Thoracic aorta (tissue), 2 donors: ENCODE measurements around the gene ACAA2. TPM values are rescaled to one million over a fixed set of nuclear protein-coding genes. Genes with fewer than 3 reads are reported as not detected.

Experiments used
- ATAC-seq: fragments of 150-250 bp; one replicate; pipeline ENCODE4 v1.8.0; 2017; ENCODE audit warnings: low read depth; ENCODE audit not compliant: insufficient number of reproducible peaks, low FRiP score
- DNase-seq: peaks from one replicate; pipeline ENCODE4 v3.0.0-alpha.2; 2020; ENCODE audit warnings: low spot score
- H3K27ac ChIP-seq, 2 donors: fragments of 200-600 bp; sonication (generic); 1 replicate in 1 of 2; 2 replicates in 1 of 2; pipeline ENCODE4 v1.5.1; 2016; ENCODE audit warnings: mild to moderate bottlenecking in 2 of 2, moderate library complexity in 2 of 2
- H3K27me3 ChIP-seq: fragments of 200-600 bp; sonication (generic); replicated peaks from 2 replicates; pipeline ENCODE4 v1.6.0; 2016; ENCODE audit warnings: mild to moderate bottlenecking; ENCODE audit not compliant: insufficient read depth
- H3K36me3 ChIP-seq: fragments of 200-600 bp; sonication (generic); one replicate; pipeline ENCODE4 v1.5.1; 2016
- H3K4me1 ChIP-seq, 2 donors: fragments of 200-600 bp; sonication (generic); 1 replicate in 1 of 2; 2 replicates in 1 of 2; pipeline versions ENCODE4 v1.5.1 to v1.6.0; 2016; ENCODE audit warnings: low read depth in 2 of 2, mild to moderate bottlenecking in 1 of 2; ENCODE audit not compliant: control insufficient read depth in 1 of 2
- H3K4me3 ChIP-seq: fragments of 200-600 bp; sonication (generic); 2 replicates; pipeline ENCODE4 v1.5.1; 2016; ENCODE audit warnings: mild to moderate bottlenecking
- H3K9me3 ChIP-seq: fragments of 200-600 bp; sonication (generic); 2 replicates; pipeline ENCODE4 v1.5.1; 2016
- CTCF ChIP-seq: fragments of 200-600 bp; sonication (generic); IDR thresholded peaks from one replicate; pipeline ENCODE4 v1.5.1; 2019; ENCODE audit warnings: antibody characterized with exemption
- total RNA-seq, 2 donors: library from RNA; depleted of rRNA; stranded (reverse); fragments of >200 nt; gene quantifications; one replicate each; pipeline versions ENCODE4 v1.1.0 to v1.2.3, GENCODE V29; 2016

The ACAA2 gene
- total RNA-seq, 2 donors from 2014 or later, result 20.3 to 26.5 TPM

- DNase-seq (no peak), ATAC-seq (no peak)
- Histone ChIP-seq H3K36me3 (no peaks in the 10 kb centered on the region), H3K4me3 (no peak overlapping the region), H3K27me3 (no peaks in the 10 kb centered on the region), H3K9me3 (no peaks in the 10 kb centered on the region), H3K27ac (no peak overlapping the region), H3K4me1 (no peaks in the 10 kb centered on the region)
- TF ChIP-seq CTCF, result no peak
Measured at GRCh38 chr18:49756671-49757362, 56.5 kb downstream of the ACAA2 start.

GRCh38 chr18:49756135-49756534 is 57.2 kb downstream of the ACAA2 start:
- Histone ChIP-seq H3K4me3 (no peak overlapping the region), H3K27ac (no peak overlapping the region), H3K4me1 (no peaks in the 10 kb centered on the region), H3K36me3 (no peaks in the 10 kb centered on the region), H3K9me3 (no peaks in the 10 kb centered on the region), H3K27me3 (no peaks in the 10 kb centered on the region)
- DNase-seq (no peak), ATAC-seq (no peak)
- TF ChIP-seq CTCF, result no peak

- Histone ChIP-seq H3K36me3 (no peaks in the 10 kb centered on the region), H3K9me3 (no peaks in the 10 kb centered on the region), H3K27me3 (no peaks in the 10 kb centered on the region), H3K27ac (no peak overlapping the region), H3K4me1 (no peaks in the 10 kb centered on the region), H3K4me3 (no peak overlapping the region)
- ATAC-seq, result no peak
- no peak for TF ChIP-seq CTCF
- no peak for DNase-seq
Measured at GRCh38 chr18:49755489-49755888, 57.8 kb downstream of the ACAA2 start.

- no peak overlapping the region for H3K27ac ChIP-seq
- no peak overlapping the region for H3K4me3 ChIP-seq
- no peaks in the 10 kb centered on the region for H3K36me3 ChIP-seq
- H3K4me1 ChIP-seq, result no peaks in the 10 kb centered on the region
- H3K9me3 ChIP-seq, result no peaks in the 10 kb centered on the region
- ATAC-seq (no peak), DNase-seq (no peak)
- TF ChIP-seq CTCF, result no peak
- no peaks in the 10 kb centered on the region for H3K27me3 ChIP-seq
Measured at GRCh38 chr18:49754866-49755265, 58.5 kb downstream of the ACAA2 start.

GRCh38 chr18:49753643-49754042 is 59.7 kb downstream of the ACAA2 start:
- no peak overlapping the region for H3K4me3 ChIP-seq
- ATAC-seq (no peak), DNase-seq (no peak)

More at GRCh38 chr18:49753643-49754042, 59.7 kb downstream of the ACAA2 start:
- H3K36me3 ChIP-seq, result no peaks in the 10 kb centered on the region
- no peaks in the 10 kb centered on the region for H3K27me3 ChIP-seq
- H3K9me3 ChIP-seq, result no peaks in the 10 kb centered on the region
- TF ChIP-seq CTCF, result no peak
- H3K27ac ChIP-seq, result no peak overlapping the region
- H3K4me1 ChIP-seq, result no peaks in the 10 kb centered on the region
